Measurements from ENCODE around the gene POU6F2.

The POU6F2 gene

DNA sequence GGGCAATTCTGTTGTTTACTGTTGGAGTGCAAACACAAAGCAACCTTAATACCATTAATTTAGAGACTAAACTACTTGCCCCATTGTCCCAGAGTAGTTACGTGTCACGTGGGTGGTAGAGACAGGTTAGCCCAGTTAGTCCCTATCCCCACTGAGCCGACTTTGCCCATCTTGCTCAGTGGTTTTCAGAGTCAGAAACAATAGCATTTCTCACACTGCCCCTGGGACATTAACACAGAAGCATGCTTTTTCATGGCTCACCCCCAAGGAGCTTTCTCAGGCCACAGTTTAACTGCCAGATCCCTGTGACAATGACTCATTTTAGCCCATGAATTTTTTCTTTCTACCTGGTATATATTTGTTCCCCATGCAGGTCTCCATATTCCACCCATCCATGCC lies 271.0 kb downstream of the POU6F2 start:
- no peak for DNase-seq (ENCODE audit: low read depth in 1 of 2, low spot score in 1 of 2)

- no peak for DNase-seq (ENCODE audit: low read depth in 1 of 2, low spot score in 1 of 2)
Measured at GRCh38 chr7:39249635-39250152, 272.0 kb downstream of the POU6F2 start.

GRCh38 chr7:39252916-39253315 lies 275.2 kb downstream of the POU6F2 start:
- no peak for DNase-seq (ENCODE audit: low read depth in 1 of 2, low spot score in 1 of 2)

- no peak for DNase-seq (ENCODE audit: low read depth in 1 of 2, low spot score in 1 of 2)
Measured at GRCh38 chr7:39259391-39260003, 281.8 kb downstream of the POU6F2 start.

DNA sequence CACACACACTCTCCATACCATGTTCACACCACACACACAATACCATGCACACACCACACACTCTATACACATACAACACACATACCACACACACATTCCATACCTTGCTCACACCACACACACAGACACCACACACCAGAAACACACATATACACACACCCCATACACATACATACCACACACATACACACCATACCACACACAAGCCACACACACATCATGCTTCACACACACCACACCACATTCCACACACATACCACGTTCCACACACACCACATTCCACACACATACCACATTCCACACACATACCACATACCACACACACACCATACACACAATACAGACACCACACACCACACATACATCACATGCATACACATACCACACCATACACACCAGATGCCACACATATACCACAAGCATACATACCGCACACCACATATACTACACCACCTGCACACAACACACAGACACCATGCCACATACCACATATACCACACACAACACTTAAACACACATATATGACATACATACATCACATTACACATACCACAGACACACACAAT lies 282.7 kb downstream of the POU6F2 start:
- DNase-seq (ENCODE audit: low read depth in 1 of 2, low spot score in 1 of 2), result no peak

- DNase-seq (ENCODE audit: low read depth in 1 of 2, low spot score in 1 of 2), result no peak
Measured at GRCh38 chr7:39261771-39262170, 284.1 kb downstream of the POU6F2 start.

DNA sequence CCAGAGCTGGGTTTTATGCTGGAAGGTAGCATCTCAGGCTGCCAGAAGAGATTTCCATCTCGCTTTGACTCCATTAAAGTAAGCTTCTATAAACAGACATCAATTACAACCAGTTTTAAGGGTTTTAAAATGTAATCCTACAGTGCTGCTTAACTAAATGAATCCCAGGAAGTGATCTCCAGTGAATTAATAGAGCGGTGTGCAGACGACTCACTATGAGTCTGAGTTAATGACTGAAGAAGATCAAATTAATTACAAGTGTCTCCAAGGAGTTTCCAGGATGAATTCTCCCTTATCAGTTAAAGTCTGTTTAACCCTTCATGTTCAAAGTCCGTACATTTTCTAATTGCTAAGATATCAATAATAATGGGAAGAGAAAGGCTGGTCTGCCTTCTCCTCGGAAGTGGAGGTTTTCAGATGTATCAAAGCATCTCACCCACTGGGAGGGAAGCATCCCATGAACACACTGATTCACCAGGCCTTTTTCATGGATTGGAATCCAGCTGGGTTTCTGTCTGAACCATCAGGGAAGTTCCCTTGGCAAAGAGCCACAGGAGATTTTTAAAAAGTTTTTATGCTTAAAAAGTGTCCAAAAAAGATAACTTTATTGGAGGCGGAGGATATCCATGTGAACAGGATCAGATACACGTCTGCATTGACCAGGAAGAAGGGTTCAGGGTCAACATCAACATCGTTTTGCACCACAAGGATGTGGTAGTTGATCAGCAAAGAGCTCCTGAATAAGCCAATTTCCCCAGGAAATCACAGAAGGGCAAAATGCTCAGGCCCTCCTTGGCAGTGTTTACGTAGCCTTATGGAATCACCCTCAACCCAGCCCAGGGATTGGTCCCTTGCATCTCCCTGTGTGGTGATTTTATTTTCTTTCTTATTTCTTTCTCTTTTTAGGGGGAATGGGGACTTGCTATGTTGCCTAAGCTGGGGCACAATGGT lies 288.2 kb downstream of the POU6F2 start:
- no peak for DNase-seq (ENCODE audit: low read depth in 1 of 2, low spot score in 1 of 2)

GRCh38 chr7:39269034-39269433 lies 291.3 kb downstream of the POU6F2 start:
- DNase-seq (ENCODE audit: low read depth in 1 of 2, low spot score in 1 of 2), result no peak

GRCh38 chr7:39270018-39270417 lies 292.3 kb downstream of the POU6F2 start:
- DNase-seq (ENCODE audit: low read depth in 1 of 2, low spot score in 1 of 2), result no peak

GRCh38 chr7:39271402-39271801 lies 293.7 kb downstream of the POU6F2 start:
- no peak for DNase-seq (ENCODE audit: low read depth in 1 of 2, low spot score in 1 of 2)

- no peak for DNase-seq (ENCODE audit: low read depth in 1 of 2, low spot score in 1 of 2)
Measured at GRCh38 chr7:39272111-39272510, 294.4 kb downstream of the POU6F2 start.

GRCh38 chr7:39272691-39273090 lies 295.0 kb downstream of the POU6F2 start:
- DNase-seq (ENCODE audit: low read depth in 1 of 2, low spot score in 1 of 2), result no peak

- DNase-seq (ENCODE audit: low read depth in 1 of 2, low spot score in 1 of 2), result no peak
Measured at GRCh38 chr7:39280337-39280736, 302.6 kb downstream of the POU6F2 start.

- DNase-seq (ENCODE audit: low read depth in 1 of 2, low spot score in 1 of 2), result no peak
Measured at GRCh38 chr7:39285256-39285655, 307.5 kb downstream of the POU6F2 start.

DNA sequence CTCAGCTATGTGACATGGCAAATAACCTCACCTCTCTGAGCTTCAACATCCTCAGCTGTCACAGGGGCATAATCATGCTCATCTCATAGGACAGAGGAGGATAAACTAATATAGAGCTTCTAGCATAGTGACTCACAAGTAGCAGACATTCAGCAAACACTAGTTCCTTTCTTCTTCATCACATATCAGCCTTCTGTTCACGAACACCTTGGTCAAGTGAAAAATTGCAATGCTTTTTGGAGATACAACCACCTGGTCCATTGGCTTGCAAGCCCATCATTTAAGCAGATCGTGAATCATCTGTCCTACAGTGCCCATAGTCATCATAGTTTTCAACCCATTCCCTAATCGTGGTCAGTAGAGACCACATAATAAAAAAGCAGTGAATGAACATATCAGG lies 310.6 kb downstream of the POU6F2 start:
- no peak for DNase-seq (ENCODE audit: low read depth in 1 of 2, low spot score in 1 of 2)

DNA sequence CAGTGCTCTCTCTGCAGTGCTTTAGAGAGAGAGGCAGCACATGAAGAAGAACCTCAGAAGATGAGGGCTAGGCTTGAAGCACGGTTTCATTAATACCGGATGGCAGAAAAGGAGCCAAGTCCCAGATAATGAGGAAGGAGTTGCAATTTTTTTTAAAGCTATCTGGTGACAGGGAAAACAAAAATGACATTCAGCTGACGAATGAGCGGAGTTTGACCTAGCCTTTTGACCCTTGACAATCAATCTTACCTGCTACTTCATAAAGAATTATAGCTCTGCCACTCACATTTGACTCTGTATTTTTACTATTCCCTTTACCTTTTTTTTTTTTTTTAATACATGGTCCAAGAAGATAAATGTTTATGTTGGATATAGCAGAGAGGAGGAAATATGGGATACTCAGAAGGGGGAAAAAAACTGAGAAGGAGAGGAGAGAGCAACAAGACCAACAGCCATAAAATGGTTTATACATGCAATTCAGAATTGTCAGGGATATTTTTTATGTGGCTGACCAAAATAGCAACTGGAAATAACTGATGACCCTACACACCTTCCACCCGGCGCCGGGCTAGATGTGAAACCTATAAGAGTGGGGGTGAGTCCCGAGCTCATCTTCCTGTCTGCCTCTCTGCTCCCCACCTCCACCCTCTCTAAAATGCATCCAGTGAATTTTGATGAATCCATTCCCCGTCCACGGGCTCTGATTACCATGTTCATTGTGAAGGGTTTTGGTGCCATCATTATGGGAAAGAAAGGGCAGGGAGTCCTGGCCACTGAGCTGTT lies 314.1 kb downstream of the POU6F2 start:
- DNase-seq (ENCODE audit: low read depth in 1 of 2, low spot score in 1 of 2), result no peak

DNA sequence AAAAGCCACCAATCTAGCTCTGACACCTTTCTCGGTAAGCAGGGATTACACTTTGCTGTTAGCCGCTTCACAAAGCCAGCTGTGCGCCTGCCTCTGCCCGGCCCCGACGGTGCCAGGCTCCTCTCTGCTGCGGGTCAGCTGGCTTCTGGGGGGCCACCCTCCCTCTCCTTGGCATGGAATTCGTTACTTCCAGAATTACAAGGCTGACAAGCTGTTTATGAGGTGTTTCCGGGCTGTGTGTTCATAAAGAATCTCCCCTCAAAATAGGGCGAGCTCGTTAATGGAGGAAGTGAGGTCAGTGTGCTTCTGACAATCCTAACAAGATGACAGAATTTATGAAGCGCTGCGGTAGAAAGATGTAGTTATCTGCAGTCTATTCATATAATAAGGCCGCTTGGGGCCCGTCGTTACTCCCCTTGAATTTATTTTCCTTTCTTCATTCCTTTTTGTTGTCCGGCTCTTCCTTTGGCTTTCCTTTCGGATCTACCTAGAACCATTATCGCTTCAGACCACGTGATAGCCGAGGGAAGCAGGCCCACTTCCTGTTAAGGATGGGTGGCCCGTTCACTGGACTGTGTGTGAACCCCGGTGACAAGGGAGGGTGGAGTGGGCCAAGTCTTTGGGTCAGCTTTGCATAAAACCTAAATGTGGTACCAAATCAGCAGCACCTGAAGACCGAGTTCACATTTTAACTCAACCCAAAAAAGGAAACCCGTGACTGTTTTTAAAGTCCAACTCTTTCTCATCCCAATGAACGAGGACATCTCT lies 315.5 kb downstream of the POU6F2 start:
- DNase-seq (ENCODE audit: low read depth in 1 of 2, low spot score in 1 of 2), result no peak

GRCh38 chr7:39294022-39294421 lies 316.3 kb downstream of the POU6F2 start:
- DNase-seq (ENCODE audit: low read depth in 1 of 2, low spot score in 1 of 2), result no peak

DNA sequence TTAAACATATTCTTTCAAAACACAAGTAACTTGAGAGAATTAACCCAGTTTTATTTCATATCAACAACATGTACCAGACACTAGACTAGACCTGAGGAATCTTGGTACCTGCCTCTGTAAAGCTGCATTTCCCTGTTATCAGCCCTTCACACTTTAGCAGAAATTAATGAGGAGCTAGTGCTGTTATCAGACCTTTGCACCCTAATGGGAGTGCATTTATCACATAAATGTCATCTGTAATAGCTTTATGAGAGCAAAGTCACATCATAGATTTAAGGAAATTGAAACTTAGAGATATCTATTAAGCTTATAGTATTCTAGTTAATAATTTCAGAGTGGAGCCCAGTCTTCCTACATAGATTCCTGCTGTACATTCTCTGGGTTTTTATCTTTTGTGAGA lies 318.1 kb downstream of the POU6F2 start:
- no peak for DNase-seq (ENCODE audit: low read depth in 1 of 2, low spot score in 1 of 2)

- no peak for DNase-seq (ENCODE audit: low read depth in 1 of 2, low spot score in 1 of 2)
Measured at GRCh38 chr7:39299695-39300094, 322.0 kb downstream of the POU6F2 start.
